A549 treated with CORT108297 at 1 μM for 4 hours (cell line): Measurements from ENCODE around the gene LEFTY1. TPM values are rescaled to one million over a fixed set of nuclear protein-coding genes. Genes with fewer than 3 reads are reported as not detected.

Source experiments
- total RNA-seq: library from RNA; stranded (reverse); fragments of 200-300 nt; extraction: Qiagen RNA extraction; gene quantifications from 5 replicates; pipeline ENCODE4 v1.2.3, GENCODE V29; 2022

LEFTY1 gene, protein sequence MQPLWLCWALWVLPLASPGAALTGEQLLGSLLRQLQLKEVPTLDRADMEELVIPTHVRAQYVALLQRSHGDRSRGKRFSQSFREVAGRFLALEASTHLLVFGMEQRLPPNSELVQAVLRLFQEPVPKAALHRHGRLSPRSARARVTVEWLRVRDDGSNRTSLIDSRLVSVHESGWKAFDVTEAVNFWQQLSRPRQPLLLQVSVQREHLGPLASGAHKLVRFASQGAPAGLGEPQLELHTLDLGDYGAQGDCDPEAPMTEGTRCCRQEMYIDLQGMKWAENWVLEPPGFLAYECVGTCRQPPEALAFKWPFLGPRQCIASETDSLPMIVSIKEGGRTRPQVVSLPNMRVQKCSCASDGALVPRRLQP
- total RNA-seq: 0.15 to 0.54 TPM (median 0.46 TPM) in 5 replicates

DNA sequence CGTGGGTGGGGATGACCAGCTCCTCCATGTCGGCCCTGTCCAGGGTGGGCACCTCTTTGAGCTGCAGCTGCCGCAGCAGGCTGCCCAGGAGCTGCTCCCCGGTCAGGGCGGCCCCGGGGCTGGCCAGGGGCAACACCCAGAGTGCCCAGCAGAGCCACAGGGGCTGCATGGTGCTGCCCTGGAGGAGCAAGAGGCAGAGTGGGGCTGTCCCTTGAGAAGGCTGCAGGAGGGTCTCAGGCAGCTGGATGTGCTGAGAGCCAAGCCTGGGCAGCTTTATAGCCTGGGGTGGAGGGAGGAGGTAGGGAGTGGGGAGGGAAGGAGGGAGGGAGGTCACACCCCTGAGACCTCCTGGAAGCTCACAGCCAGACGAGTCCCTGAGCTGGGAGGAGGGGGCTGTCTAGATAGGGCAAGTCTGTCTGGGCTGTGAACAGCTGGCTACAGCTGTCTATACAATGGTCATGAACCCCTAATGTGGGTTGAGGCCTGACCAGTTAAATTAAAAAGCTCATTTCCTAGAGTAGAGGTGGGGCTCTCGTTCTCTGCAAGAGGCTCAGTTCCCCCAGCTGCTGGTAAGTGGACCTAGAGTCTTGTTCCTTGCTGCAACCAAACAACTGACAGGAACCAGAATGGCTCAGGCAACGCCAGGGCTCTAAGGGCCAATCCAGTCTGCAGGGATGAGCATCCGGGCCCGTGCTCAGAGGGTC, at the start of gene LEFTY1:
TSS of gene LEFTY1 (minus strand) at position 249 of the 704 bp plus-strand sequence. CDS start at position 169, 80 bp downstream.

DNA sequence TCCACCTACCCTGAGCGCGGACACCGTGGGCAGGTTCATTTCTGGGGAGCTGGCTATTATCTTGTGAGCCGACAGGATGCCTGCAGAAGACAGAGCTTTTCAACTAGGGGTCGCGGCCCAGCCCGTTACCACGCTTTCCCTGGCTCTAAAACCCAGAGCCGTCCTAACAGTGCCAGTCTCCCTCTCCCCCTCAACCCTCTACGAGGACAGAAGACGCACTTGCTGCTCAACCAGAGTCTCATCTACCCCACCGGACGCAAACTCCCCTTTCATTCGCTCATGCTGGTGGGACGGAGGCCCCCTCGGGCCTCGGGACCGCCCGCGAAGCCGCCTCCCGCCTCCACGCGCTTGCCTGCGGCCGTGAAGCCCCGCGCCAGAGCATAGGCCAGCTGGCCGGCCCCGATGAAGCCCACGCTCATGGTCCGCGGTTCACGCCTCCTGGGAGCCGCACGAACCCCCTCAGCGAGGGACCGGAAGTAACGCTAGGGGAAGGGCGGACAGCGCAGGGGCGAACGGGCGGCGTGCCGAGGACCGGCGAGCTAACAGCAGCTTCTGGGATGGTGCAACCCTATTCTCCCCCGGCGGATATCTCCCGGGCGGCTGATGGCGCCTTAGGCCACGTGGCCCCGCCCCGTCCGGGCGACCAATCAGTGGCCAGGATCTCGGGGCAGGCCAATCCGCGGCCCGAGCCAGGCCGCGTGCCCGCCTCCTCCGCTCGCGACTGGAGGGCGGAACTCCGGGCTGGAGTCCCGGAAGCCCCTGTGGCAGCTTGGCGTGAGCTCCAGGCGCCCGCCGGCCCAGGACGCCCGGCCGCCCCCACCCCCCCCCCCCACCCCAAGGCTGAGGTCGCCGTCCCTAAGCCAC, 35.0 kb upstream of the LEFTY1 start, which contains the start of gene PYCR2:
TSS of gene PYCR2 (minus strand) at position 559 of the 864 bp plus-strand sequence. CDS start at position 419, 140 bp downstream.

DNA sequence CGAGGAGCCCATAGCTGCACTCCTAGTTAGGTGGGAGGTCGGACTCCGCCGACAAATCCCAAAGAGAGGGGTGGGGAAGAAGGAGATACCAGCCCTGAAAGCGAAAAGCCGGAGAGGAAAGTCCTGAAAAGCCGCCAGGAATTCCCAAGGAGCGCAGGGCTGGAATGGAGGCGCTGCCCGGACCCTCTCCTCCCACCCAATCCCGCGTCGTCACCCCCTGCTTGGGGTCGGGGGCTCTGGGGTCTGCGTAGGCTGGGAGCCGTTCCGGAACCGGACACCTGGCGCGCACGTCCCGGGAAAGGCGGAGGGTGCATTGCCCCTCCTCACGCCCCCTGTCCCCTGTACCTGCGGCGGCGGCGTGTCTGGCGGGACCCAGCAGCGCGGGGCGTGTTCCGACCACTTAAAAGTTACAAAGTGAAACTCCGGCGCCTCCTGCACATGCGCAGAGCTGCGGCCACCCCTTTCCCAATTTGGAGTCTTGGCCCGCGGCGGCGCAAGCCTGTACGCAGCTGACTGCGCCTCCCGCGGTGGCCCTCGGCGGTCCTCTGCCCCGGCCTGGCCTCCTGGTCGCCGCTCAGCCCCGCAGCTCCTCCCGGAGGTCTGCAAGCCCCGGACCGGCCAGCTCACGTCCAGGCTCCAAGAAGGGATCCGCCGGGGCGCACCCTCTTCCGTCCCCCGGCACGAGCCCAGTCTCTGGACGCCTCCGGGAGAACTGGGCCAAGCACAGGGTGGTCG, 6.8 kb downstream of the LEFTY1 start, which contains the start of gene TMEM63A:
TSS of gene TMEM63A (minus strand) at position 422 of the 735 bp plus-strand sequence. CDS start 4,800 bp downstream, outside the sequence.

Other genes starting within 250 kb of the LEFTY1 start
- 59.1 to 85.7 TPM (median 77.0 TPM) in 5 replicates for gene ENAH, start 236.0 kb downstream of the LEFTY1 start, total RNA-seq
- gene SRP9, start 111.3 kb downstream of the LEFTY1 start, total RNA-seq: 243 to 352 TPM (median 251 TPM) in 5 replicates
- 208 to 247 TPM (median 225 TPM) in 5 replicates for gene EPHX1, start 79.0 kb downstream of the LEFTY1 start, total RNA-seq
- 5.1 to 8.0 TPM (median 7.1 TPM) in 5 replicates for gene TMEM63A, start 6.8 kb downstream of the LEFTY1 start, total RNA-seq
- gene PYCR2, start 35.1 kb upstream of the LEFTY1 start, total RNA-seq: 49.2 to 65.6 TPM (median 63.2 TPM) in 5 replicates
- gene LEFTY2, start 52.1 kb upstream of the LEFTY1 start, total RNA-seq: 0.04 to 0.26 TPM (median 0.13 TPM) in 3 of 5 replicates, not detected in the others
- 5.9 to 9.3 TPM (median 7.2 TPM) in 5 replicates for gene SDE2, start 110.2 kb upstream of the LEFTY1 start, total RNA-seq
- 417 to 460 TPM (median 430 TPM) in 5 replicates for gene H3-3A, start 173.6 kb upstream of the LEFTY1 start, total RNA-seq